HEK293 (cell line): ENCODE results near the gene VPS33A.

Experiments
- GLI4 ChIP-seq: fragments of 450-650 bp; formaldehyde crosslinking; IDR thresholded peaks from 2 replicates; pipeline ENCODE4 v1.5.1; 2016; ENCODE audit warnings: missing biosample characterization, missing genetic modification characterization
- SCRT1 ChIP-seq: fragments of 450-650 bp; formaldehyde crosslinking; IDR thresholded peaks from 2 replicates; pipeline ENCODE4 v1.5.1; 2016; ENCODE audit warnings: missing biosample characterization, missing genetic modification characterization, borderline replicate concordance
- SP7 ChIP-seq: fragments of 450-650 bp; formaldehyde crosslinking; IDR thresholded peaks from 2 replicates; pipeline ENCODE4 v1.5.1; 2016; ENCODE audit warnings: missing biosample characterization, missing genetic modification characterization
- ZBTB1 ChIP-seq: fragments of 450-650 bp; formaldehyde crosslinking; IDR thresholded peaks from 2 replicates; pipeline ENCODE4 v1.5.1; 2016; ENCODE audit warnings: missing biosample characterization, missing genetic modification characterization
- ZBTB20 ChIP-seq: fragments of 450-650 bp; formaldehyde crosslinking; IDR thresholded peaks from 2 replicates; pipeline ENCODE4 v1.5.1; 2016; ENCODE audit warnings: missing biosample characterization, missing genetic modification characterization
- ZBTB8A ChIP-seq: fragments of 450-650 bp; formaldehyde crosslinking; IDR thresholded peaks from 2 replicates; pipeline ENCODE4 v1.5.1; 2016; ENCODE audit warnings: missing biosample characterization, missing genetic modification characterization
- ZNF239 ChIP-seq: fragments of 450-650 bp; formaldehyde crosslinking; IDR thresholded peaks from 2 replicates; pipeline ENCODE4 v1.5.1; 2016; ENCODE audit warnings: missing biosample characterization, missing genetic modification characterization
- ZNF354C ChIP-seq: fragments of 450-650 bp; formaldehyde crosslinking; IDR thresholded peaks from 2 replicates; pipeline ENCODE4 v1.5.1; 2016; ENCODE audit warnings: missing biosample characterization, missing genetic modification characterization, low read depth, borderline replicate concordance
- ZNF501 ChIP-seq: fragments of 450-650 bp; formaldehyde crosslinking; IDR thresholded peaks from 2 replicates; pipeline ENCODE4 v1.5.1; 2016; ENCODE audit warnings: missing biosample characterization, missing genetic modification characterization
- ZNF521 ChIP-seq: fragments of 450-650 bp; formaldehyde crosslinking; IDR thresholded peaks from 2 replicates; pipeline ENCODE4 v1.5.1; 2017; ENCODE audit warnings: missing biosample characterization, mild to moderate bottlenecking, missing genetic modification characterization
- ZNF660 ChIP-seq: fragments of 450-650 bp; IDR thresholded peaks from 2 replicates; pipeline ENCODE4 v1.5.1; 2018; ENCODE audit warnings: missing biosample characterization, mild to moderate bottlenecking, missing genetic modification characterization
- TF ChIP-seq, protein P1 (sequence below): fragments of 450-650 bp; formaldehyde crosslinking; IDR thresholded peaks from 2 replicates; pipeline ENCODE4 v1.5.1; 2016; ENCODE audit warnings: missing biosample characterization, missing genetic modification characterization
- TF ChIP-seq, protein P2 (sequence below): fragments of 450-650 bp; formaldehyde crosslinking; conservative IDR thresholded peaks from 2 replicates; pipeline ENCODE4 v1.5.1; 2016; ENCODE audit warnings: low read depth, missing biosample characterization, missing genetic modification characterization
- TF ChIP-seq, protein P3 (sequence below): fragments of 450-650 bp; formaldehyde crosslinking; IDR thresholded peaks from 2 replicates; pipeline ENCODE4 v1.5.1; 2016; ENCODE audit warnings: missing biosample characterization, missing genetic modification characterization, low read depth

DNA sequence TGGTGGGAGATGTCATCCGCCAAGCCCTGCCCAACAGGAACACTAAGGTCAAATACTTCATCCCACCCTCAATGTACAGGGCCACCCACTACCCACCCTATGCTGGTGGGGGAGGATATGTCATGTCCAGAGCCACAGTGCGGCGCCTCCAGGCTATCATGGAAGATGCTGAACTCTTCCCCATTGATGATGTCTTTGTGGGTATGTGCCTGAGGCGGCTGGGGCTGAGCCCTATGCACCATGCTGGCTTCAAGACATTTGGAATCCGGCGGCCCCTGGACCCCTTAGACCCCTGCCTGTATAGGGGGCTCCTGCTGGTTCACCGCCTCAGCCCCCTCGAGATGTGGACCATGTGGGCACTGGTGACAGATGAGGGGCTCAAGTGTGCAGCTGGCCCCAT, 59.3 kb downstream of the VPS33A start:
- TF ChIP-seq, protein P1, sequence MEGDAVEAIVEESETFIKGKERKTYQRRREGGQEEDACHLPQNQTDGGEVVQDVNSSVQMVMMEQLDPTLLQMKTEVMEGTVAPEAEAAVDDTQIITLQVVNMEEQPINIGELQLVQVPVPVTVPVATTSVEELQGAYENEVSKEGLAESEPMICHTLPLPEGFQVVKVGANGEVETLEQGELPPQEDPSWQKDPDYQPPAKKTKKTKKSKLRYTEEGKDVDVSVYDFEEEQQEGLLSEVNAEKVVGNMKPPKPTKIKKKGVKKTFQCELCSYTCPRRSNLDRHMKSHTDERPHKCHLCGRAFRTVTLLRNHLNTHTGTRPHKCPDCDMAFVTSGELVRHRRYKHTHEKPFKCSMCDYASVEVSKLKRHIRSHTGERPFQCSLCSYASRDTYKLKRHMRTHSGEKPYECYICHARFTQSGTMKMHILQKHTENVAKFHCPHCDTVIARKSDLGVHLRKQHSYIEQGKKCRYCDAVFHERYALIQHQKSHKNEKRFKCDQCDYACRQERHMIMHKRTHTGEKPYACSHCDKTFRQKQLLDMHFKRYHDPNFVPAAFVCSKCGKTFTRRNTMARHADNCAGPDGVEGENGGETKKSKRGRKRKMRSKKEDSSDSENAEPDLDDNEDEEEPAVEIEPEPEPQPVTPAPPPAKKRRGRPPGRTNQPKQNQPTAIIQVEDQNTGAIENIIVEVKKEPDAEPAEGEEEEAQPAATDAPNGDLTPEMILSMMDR (tag by site-specific recombination) = no peak
- TF ChIP-seq ZNF501 (tag by site-specific recombination) (no peak), ZNF660 (tag by site-specific recombination) (no peak), SCRT1 (no peak), ZNF521 (no peak), ZBTB1 (tag by site-specific recombination) (no peak), SP7 (no peak), ZBTB20 (tag by site-specific recombination) (no peak), GLI4 (tag by site-specific recombination) (no peak), ZNF354C (no peak), ZNF239 (no peak), ZBTB8A (no peak)
- TF ChIP-seq, protein P2, sequence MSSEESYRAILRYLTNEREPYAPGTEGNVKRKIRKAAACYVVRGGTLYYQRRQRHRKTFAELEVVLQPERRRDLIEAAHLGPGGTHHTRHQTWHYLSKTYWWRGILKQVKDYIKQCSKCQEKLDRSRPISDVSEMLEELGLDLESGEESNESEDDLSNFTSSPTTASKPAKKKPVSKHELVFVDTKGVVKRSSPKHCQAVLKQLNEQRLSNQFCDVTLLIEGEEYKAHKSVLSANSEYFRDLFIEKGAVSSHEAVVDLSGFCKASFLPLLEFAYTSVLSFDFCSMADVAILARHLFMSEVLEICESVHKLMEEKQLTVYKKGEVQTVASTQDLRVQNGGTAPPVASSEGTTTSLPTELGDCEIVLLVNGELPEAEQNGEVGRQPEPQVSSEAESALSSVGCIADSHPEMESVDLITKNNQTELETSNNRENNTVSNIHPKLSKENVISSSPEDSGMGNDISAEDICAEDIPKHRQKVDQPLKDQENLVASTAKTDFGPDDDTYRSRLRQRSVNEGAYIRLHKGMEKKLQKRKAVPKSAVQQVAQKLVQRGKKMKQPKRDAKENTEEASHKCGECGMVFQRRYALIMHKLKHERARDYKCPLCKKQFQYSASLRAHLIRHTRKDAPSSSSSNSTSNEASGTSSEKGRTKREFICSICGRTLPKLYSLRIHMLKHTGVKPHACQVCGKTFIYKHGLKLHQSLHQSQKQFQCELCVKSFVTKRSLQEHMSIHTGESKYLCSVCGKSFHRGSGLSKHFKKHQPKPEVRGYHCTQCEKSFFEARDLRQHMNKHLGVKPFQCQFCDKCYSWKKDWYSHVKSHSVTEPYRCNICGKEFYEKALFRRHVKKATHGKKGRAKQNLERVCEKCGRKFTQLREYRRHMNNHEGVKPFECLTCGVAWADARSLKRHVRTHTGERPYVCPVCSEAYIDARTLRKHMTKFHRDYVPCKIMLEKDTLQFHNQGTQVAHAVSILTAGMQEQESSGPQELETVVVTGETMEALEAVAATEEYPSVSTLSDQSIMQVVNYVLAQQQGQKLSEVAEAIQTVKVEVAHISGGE = no peak
- TF ChIP-seq, protein P3, sequence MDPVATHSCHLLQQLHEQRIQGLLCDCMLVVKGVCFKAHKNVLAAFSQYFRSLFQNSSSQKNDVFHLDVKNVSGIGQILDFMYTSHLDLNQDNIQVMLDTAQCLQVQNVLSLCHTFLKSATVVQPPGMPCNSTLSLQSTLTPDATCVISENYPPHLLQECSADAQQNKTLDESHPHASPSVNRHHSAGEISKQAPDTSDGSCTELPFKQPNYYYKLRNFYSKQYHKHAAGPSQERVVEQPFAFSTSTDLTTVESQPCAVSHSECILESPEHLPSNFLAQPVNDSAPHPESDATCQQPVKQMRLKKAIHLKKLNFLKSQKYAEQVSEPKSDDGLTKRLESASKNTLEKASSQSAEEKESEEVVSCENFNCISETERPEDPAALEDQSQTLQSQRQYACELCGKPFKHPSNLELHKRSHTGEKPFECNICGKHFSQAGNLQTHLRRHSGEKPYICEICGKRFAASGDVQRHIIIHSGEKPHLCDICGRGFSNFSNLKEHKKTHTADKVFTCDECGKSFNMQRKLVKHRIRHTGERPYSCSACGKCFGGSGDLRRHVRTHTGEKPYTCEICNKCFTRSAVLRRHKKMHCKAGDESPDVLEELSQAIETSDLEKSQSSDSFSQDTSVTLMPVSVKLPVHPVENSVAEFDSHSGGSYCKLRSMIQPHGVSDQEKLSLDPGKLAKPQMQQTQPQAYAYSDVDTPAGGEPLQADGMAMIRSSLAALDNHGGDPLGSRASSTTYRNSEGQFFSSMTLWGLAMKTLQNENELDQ (tag by site-specific recombination) = no peak
